Stomach (tissue), 9 donors: ENCODE measurements around the gene SMURF1. TPM values are rescaled to one million over a fixed set of nuclear protein-coding genes. Genes with fewer than 3 reads are reported as not detected.

Experiments used
- DNase-seq, 2 donors: peaks; one replicate each; pipeline versions ENCODE4 v3.0.0 to v3.0.0-alpha.2; 2013 to 2019
- H3K27ac ChIP-seq, 5 donors: fragments of 200-600 bp in 4 of 5; sonication (generic) in 4 of 5; one replicate each; pipeline ENCODE4 v1.5.1; 2013 to 2019; ENCODE audit warnings: mild to moderate bottlenecking in 1 of 5, moderate library complexity in 1 of 5
- H3K27me3 ChIP-seq, 3 donors: fragments of 200-600 bp; sonication (generic); one replicate each; pipeline ENCODE4 v1.5.1; 2017 to 2019; ENCODE audit warnings: mixed run types in 1 of 3
- H3K36me3 ChIP-seq, 4 donors: fragments of 200-600 bp; sonication (generic); 1 replicate in 3 of 4; 2 replicates in 1 of 4; pipeline ENCODE4 v1.5.1; 2016 to 2019
- H3K4me1 ChIP-seq, 4 donors: fragments of 200-600 bp; sonication (generic); one replicate each; pipeline ENCODE4 v1.5.1; 2016 to 2019
- H3K4me3 ChIP-seq, 4 donors: fragments of 200-600 bp; sonication (generic) in 3 of 4; one replicate each; pipeline ENCODE4 v1.5.1; 2016 to 2019; ENCODE audit warnings: mild to moderate bottlenecking in 1 of 4
- H3K9me3 ChIP-seq, 4 donors: fragments of 200-600 bp; sonication (generic); one replicate each; pipeline ENCODE4 v1.5.1; 2016 to 2019
- EP300 ChIP-seq: sonication (generic); formaldehyde crosslinking; IDR thresholded peaks from one replicate; pipeline ENCODE4 v1.6.1; 2017; ENCODE audit warnings: antibody characterized with exemption
- POLR2A ChIP-seq, 4 donors: fragments of 450-650 bp; IDR thresholded peaks; one replicate each; pipeline ENCODE4 v1.6.1; 2016; ENCODE audit warnings: antibody characterized with exemption in 4 of 4, control low read depth in 2 of 4, mild to moderate bottlenecking in 1 of 4, moderate library complexity in 1 of 4
- POLR2AphosphoS5 ChIP-seq, 3 donors: sonication (generic); formaldehyde crosslinking; IDR thresholded peaks; one replicate each; pipeline ENCODE4 v1.6.1; 2016; ENCODE audit warnings: antibody characterized with exemption in 3 of 3
- WGBS, 5 donors: extraction: QIAGEN DNeasy Blood & Tissue Kit in 3 of 5; methylation state at CpG; one replicate each; pipeline versions ENCODE4 v1.1.5 to v1.1.7; 2013 to 2018; 5-methylcytosine and 5-hydroxymethylcytosine counted together
- intact Hi-C: fragments of 100-400 bp; cut with DNase I; formaldehyde crosslinking; loops from one replicate; pipeline ENCODE4 v1.15.1; 2023; ENCODE audit warnings: low total_unique reads
- polyA plus RNA-seq, 3 donors: library from polyadenylated mRNA; stranded (reverse); fragments of 200-250 nt; gene quantifications; one replicate each; pipeline ENCODE4 v1.2.3, GENCODE V29; 2013
- total RNA-seq, 5 donors: library from RNA; depleted of rRNA; stranded (reverse); fragments of >200 nt; gene quantifications; one replicate each; pipeline versions ENCODE4 v1.1.0 to v1.2.3, GENCODE V29; 2014 to 2016
- TF ChIP-seq, protein P1 (sequence below), 7 experiments: fragments of 450-650 bp in 4 of 7; fragments of 200-600 bp in 3 of 7; sonication (generic) in 3 of 7; IDR thresholded peaks; one replicate each; pipeline ENCODE4 v1.5.1; 2016 to 2019; ENCODE audit warnings: antibody characterized with exemption in 7 of 7, control low read depth in 2 of 7, mild to moderate bottlenecking in 1 of 7
- donor health status: healthy with polysubstance abuse.
- donor health status: Bipolar disorder and iron deficiency.
- donor health status: healthy.

SMURF1 gene
- total and polyA plus RNA-seq, 8 donors = 8.0 to 46.8 (median 31.8) TPM

DNA sequence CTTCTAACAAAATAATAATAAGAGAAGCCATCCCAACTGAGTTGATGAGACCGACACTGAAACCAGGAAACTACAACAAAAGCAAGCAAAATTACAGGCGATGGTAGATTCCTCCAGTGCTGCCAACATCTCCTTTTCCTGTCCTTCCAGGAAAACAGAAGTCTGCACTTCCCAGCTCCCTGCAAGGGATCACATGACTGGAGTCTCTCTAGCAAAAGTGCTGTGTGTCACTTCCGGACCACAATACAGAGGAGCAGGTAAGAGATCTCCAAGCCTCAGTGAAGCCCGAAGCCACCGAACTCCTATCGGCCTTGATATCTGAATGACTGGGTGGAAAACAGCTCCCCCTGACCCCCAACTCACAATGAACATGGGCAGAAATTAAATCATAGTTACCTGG, 63.2 kb downstream of the SMURF1 start:
- Histone ChIP-seq H3K4me3 (no peak overlapping the region), H3K4me1 (peaks cover 16 to 64% (median 32%) of the 10 kb centered on the region in 4 donors), H3K36me3 (peaks cover 0 to 3% (median 0%) of the 10 kb centered on the region in 4 donors), H3K27ac (peak overlapping the region in 1 of 5 donors; percentile 63), H3K9me3 (no peaks in the 10 kb centered on the region), H3K27me3 (no peaks in the 10 kb centered on the region)
- TF ChIP-seq, protein P1, sequence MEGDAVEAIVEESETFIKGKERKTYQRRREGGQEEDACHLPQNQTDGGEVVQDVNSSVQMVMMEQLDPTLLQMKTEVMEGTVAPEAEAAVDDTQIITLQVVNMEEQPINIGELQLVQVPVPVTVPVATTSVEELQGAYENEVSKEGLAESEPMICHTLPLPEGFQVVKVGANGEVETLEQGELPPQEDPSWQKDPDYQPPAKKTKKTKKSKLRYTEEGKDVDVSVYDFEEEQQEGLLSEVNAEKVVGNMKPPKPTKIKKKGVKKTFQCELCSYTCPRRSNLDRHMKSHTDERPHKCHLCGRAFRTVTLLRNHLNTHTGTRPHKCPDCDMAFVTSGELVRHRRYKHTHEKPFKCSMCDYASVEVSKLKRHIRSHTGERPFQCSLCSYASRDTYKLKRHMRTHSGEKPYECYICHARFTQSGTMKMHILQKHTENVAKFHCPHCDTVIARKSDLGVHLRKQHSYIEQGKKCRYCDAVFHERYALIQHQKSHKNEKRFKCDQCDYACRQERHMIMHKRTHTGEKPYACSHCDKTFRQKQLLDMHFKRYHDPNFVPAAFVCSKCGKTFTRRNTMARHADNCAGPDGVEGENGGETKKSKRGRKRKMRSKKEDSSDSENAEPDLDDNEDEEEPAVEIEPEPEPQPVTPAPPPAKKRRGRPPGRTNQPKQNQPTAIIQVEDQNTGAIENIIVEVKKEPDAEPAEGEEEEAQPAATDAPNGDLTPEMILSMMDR (IDR thresholded peaks at IDR 0.05) = no peak
- TF ChIP-seq POLR2AphosphoS5 (IDR thresholded peaks at IDR 0.05) (no peak), EP300 (no peak), POLR2A (IDR thresholded peaks at IDR 0.05) (no peak)
- no peak for DNase-seq
- WGBS, 5 donors = 85 to 93% (median 91%) methylated on average over 6 of the region's 6 CpGs
- intact Hi-C loops = no loop called here

DNA sequence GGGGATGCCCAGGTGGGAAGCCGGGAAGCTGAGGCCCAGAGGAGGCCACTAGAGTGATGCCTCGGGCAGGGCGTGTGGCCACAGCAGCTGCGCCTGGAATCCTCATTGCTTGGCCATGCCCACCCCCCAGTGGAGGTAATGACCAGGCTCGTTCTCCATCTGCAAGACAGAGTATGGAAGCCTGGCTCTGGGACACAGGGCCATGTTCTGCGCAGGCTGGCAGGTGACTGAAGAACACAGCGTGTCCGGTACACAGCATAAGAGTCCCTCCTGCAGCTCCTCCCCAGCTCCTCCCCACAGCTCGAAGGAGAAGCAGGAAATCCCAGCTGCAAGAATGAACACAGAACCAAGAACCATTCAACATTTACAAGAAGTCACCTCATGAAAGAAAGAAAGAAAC, 64.8 kb downstream of the SMURF1 start:
- TF ChIP-seq POLR2A (IDR thresholded peaks at IDR 0.05) = no peak
- TF ChIP-seq POLR2AphosphoS5 (IDR thresholded peaks at IDR 0.05) = no peak

DNA sequence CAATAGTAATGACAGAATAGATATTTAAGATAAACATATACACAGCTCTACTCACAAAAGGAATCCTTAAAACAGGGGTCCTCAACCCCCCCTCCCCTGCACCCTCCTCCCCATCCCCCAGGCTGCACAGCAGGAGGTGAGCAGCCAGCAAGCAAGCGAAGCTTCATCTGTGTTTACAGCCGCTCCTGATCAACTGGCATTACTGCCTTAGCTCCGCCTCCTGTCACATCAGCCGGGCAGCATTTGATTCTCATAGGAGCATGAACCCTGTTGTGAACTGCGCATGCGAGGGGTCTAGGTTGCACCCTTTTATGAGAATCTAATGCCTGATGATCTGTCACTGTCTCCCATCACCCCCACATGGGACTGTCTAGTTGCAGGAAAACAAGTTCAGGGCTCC, 65.5 kb downstream of the SMURF1 start:
- intact Hi-C loops = no loop called here
- peaks cover 16 to 52% (median 29%) of the 10 kb centered on the region in 4 donors for H3K4me1 ChIP-seq
- H3K4me3 ChIP-seq = no peak overlapping the region
- WGBS, 5 donors = 49 to 65% (median 54%) methylated on average over 6 of the region's 6 CpGs
- H3K27me3 ChIP-seq = no peaks in the 10 kb centered on the region
- DNase-seq = no peak
- no peak for TF ChIP-seq EP300
- no peak for TF ChIP-seq POLR2A (IDR thresholded peaks at IDR 0.05)
- TF ChIP-seq, protein P1 (IDR thresholded peaks at IDR 0.05) = no peak
- no peak for TF ChIP-seq POLR2AphosphoS5 (IDR thresholded peaks at IDR 0.05)
- peaks cover 0 to 3% (median 0%) of the 10 kb centered on the region in 4 donors for H3K36me3 ChIP-seq
- H3K27ac ChIP-seq = no peak overlapping the region
- no peaks in the 10 kb centered on the region for H3K9me3 ChIP-seq

More for the DNA sequence above, 64.8 kb downstream of the SMURF1 start:
- no peak overlapping the region for H3K4me3 ChIP-seq
- H3K9me3 ChIP-seq = no peaks in the 10 kb centered on the region
- DNase-seq = peak in 1 of 2 donors; percentile 59
- intact Hi-C loops = no loop called here
- H3K4me1 ChIP-seq = peaks cover 16 to 59% (median 32%) of the 10 kb centered on the region in 4 donors
- H3K27ac ChIP-seq = peak overlapping the region in 1 of 5 donors; percentile 33
- WGBS, 5 donors = 37 to 57% (median 41%) methylated on average over 9 of the region's 9 CpGs
- peaks cover 0 to 3% (median 0%) of the 10 kb centered on the region in 4 donors for H3K36me3 ChIP-seq
- no peaks in the 10 kb centered on the region for H3K27me3 ChIP-seq

DNA sequence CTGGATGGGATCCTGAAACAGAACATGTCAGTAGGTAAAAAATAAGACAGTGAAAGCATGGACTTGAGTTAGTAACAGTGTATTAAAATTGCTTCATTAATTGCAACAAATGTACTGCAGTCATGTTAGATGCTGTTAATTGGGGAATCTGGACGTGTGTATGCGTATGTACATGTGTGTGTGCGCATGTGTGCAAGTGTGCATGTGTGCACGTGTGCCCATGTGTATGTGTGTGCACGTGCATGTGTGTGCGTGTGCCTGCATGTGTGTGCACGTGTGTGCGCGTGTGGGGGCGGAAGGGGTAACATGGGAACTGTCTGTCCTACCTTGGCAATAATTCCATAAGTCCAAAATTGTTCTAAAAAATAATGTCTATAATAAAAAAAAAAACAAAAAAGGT, 67.3 kb downstream of the SMURF1 start:
- TF ChIP-seq EP300 = no peak
- no peak for TF ChIP-seq POLR2A (IDR thresholded peaks at IDR 0.05)
- TF ChIP-seq, protein P1 (IDR thresholded peaks at IDR 0.05) = no peak
- TF ChIP-seq POLR2AphosphoS5 (IDR thresholded peaks at IDR 0.05) = no peak
- peaks cover 0 to 3% (median 0%) of the 10 kb centered on the region in 4 donors for H3K36me3 ChIP-seq
- WGBS, 5 donors = 92 to 95% (median 93%) methylated on average over 10 of the region's 10 CpGs
- DNase-seq = no peak
- no peak overlapping the region for H3K4me3 ChIP-seq
- H3K27me3 ChIP-seq = no peaks in the 10 kb centered on the region
- H3K9me3 ChIP-seq = no peaks in the 10 kb centered on the region
- intact Hi-C loops = no loop called here
- peaks cover 21 to 45% (median 28%) of the 10 kb centered on the region in 4 donors for H3K4me1 ChIP-seq
- no peak overlapping the region for H3K27ac ChIP-seq

DNA sequence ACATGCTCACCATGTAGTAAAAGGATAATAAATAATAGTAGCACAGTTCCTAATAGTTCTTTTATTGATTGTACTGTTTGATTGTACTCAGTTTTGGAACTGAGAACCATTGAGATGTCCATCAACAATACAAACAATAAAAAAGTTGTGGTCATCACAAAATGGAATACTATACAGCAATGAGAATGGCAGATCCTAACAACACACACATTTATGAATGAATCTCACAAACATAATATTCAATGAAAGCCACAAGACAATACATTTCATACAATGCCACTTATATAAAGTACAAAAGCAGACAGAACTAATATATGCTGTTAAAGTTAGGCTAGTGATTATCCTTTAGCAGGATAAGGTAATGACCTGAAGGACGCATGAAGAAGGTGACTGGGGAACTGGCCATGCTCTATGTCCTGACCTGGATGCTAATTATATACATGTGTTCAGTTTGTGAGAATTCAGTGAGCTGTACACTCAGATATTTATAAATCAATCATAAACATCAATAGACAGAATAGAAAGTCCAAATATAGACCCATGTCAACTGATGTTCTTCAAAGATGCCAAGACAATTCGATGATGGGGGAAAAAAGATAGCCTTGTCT, 70.0 kb downstream of the SMURF1 start:
- no peaks in the 10 kb centered on the region for H3K9me3 ChIP-seq
- 75 to 95% (median 94%) methylated on average over 2 of the region's 2 CpGs for WGBS, 5 donors
- H3K36me3 ChIP-seq = peaks cover 0 to 3% (median 0%) of the 10 kb centered on the region in 4 donors
- intact Hi-C loops = no loop called here
- no peak for DNase-seq
- no peak overlapping the region for H3K4me3 ChIP-seq
- TF ChIP-seq, protein P1 (IDR thresholded peaks at IDR 0.05) = no peak
- TF ChIP-seq EP300 (no peak), POLR2A (IDR thresholded peaks at IDR 0.05) (no peak), POLR2AphosphoS5 (IDR thresholded peaks at IDR 0.05) (no peak)
- no peaks in the 10 kb centered on the region for H3K27me3 ChIP-seq
- H3K27ac ChIP-seq = no peak overlapping the region
- H3K4me1 ChIP-seq = peaks cover 14 to 36% (median 28%) of the 10 kb centered on the region in 4 donors
